Prostate gland (tissue), 2 donors: ENCODE data around the gene MYH15.

ENCODE experiments used
- CTCF ChIP-seq, 4 experiments: fragments of 200-600 bp in 2 of 4; fragments of 450-650 bp in 2 of 4; sonication (generic) in 2 of 4; IDR thresholded peaks; 1 replicate in 3 of 4; 2 replicates in 1 of 4; pipeline ENCODE4 v1.5.1; 2016 to 2019; ENCODE audit warnings: antibody characterized with exemption in 4 of 4, mild to moderate bottlenecking in 2 of 4, moderate library complexity in 2 of 4
- POLR2A ChIP-seq: fragments of 450-650 bp; IDR thresholded peaks from one replicate; pipeline ENCODE4 v1.6.1; 2016; ENCODE audit warnings: antibody characterized with exemption, mild to moderate bottlenecking
- POLR2AphosphoS5 ChIP-seq: sonication (generic); formaldehyde crosslinking; IDR thresholded peaks from one replicate; pipeline ENCODE4 v1.6.1; 2017; ENCODE audit warnings: antibody characterized with exemption

GRCh38 chr3:108528459-108529252 is 18.3 kb upstream of the MYH15 start:
- TF ChIP-seq POLR2A (no peak), CTCF (IDR thresholded peaks at IDR 0.05) (no peak), POLR2AphosphoS5 (no peak)
